NCI-H524 (cell line): ENCODE data around the gene ASCC2.
"Not testable (repeated sequence)": the region's sequence is repeated elsewhere in the genome, so short reads cannot be mapped to it uniquely, and the experiment has no call there.

Experiments
- DNase-seq, 2 experiments: peaks; one replicate each; lab custom pipeline; 2025; lab: John Stamatoyannopoulos, UW

Gene ASCC2

DNA sequence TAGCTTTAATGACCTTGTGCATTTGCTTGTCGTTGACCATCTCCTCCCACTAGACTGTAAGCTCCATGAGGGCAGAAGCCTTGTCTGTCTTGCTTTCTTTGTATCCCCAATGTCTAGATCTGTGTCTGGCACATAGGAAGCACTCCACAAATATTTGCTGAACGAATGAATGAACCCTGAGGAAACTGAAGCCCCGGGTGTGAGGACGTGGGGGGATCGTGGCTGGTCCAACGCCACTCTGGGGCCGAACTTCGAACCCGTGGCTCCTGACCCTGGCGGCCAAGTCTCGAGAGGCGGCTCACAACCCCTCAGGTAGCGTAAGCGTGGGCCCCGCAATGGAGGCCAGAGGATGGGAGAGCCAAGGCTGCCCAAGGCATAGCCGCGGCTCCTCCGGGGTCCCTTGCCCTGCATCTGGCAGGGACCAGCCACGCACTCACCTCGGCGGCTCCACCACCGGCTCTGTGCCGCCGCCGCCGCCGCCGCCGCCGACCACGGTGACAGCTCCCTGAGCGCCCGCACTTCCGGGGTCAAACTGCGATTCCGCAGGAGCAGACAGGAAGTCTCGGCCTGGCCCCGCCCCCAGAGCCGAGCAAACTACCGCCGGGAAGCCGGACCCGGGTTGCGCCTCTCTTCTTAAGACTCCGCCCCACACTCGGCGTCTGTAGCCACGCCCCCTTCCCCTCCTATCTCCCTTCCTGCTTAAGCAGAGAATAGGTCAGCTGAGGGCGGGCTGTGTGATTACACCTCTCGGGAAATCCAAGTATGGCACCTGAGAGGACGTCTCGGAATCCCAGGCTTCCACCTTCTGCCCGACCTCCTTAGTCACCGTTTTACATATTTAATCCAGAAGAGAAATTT lies at the start of gene ASCC2:
Gene ASCC2 (minus strand): TSS at position 534 of the 858 bp plus-strand sequence. CDS start 5,949 bp downstream, outside the sequence.
- DNase-seq: peak; percentile 98 to 99

GRCh38 chr22:29887358-29887757 lies 49.3 kb upstream of the ASCC2 start:
- DNase-seq: no peak

DNA sequence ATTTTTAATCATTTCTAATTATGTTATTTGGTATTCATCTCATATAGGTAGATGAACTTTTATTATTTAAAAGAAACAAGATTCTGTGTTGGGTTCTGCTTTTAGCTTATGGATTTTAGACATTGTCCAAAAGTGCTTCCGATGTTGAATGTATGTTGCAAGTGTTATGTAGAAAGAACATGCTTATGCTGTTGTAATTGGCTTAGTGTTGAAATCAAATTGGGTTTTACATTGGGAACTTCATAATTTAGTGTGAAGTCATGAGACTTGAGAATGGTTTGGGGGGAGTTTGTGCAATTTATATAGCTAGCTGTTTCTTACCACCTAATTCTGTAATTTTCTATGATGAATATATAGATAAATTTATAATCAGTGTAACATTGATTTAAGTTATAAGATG lies 48.5 kb upstream of the ASCC2 start:
- DNase-seq: no peak

- DNase-seq: no peak
Observed at GRCh38 chr22:29885610-29886009, 47.5 kb upstream of the ASCC2 start.

DNA sequence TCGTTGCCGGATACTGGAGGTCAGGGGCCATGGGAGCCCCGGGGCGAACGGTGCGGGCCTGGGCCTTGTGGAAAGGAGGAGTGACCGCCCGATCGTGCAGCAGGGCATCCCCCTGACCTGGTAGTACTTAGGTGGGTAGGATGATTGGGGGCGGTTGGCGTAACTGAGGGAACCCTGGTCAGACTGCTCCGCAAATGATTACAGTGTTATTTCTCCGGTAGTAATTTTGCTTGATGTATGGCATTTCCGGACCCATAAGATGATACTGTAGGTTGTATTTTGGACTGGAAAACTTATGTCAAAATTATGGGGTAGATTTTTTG lies 45.7 kb upstream of the ASCC2 start:
- DNase-seq: no peak

DNA sequence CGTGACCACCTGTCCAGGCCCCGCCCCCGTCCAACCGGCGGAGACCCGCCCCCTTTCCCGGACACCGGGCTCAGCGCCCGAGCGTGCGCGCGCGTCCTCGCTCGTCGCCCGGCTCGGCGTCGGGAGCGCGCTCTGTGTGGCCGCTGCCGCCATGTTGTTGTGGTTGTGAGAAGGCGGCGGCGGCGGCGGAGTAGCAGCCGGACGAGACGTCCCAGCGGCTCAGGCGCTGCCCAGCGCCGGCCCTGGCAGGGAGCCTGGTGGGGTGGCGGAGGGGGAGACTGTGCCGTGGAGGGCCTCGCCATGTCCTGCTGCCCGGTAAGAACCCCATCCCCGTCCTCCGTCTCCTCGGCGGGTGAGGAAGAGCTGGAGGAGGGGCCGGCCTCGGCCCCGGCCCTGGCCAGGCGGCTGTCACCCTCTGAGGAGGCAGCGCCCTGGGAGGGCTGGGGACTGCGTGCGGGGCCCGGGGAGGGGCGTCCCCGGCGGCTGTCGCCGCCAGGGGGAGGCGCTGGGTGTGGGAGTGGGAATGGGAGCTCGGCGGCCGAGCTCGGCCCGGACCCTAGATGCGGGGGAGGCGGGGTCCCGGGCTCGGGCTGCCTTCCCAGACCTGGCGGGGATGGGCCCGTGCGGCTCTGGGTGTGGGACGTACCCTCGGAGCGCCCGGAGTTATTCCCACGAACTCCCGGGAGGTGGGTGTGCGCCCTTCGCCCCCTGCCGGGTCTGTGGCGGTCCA lies 45.1 kb upstream of the ASCC2 start, which contains the start of gene MTMR3:
Gene MTMR3 (plus strand): TSS at position 130 of the 730 bp plus-strand sequence. CDS start 87,886 bp downstream, outside the sequence.
- peak; percentile 90 to 95 for DNase-seq

DNA sequence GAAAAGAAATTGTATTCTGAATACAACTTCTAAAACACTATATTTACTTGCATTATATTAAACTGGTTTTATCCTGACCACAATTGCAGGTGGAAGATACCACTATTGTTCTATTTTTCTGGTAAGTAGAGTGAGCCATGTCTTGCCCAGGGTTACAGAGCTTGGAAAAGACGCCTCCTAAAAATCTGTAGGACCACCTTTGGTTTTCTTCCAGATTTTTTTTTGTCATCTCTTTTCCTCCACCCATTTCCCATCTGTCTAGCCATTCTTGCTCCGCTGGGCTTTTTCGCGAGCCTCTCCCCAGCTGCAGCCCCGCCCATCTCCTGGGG lies 44.6 kb upstream of the ASCC2 start:
- no peak for DNase-seq

GRCh38 chr22:29879753-29880152 lies 41.7 kb upstream of the ASCC2 start:
- DNase-seq: peak; percentile 20 to 26

GRCh38 chr22:29877620-29878019 lies 39.5 kb upstream of the ASCC2 start:
- DNase-seq: no peak

DNA sequence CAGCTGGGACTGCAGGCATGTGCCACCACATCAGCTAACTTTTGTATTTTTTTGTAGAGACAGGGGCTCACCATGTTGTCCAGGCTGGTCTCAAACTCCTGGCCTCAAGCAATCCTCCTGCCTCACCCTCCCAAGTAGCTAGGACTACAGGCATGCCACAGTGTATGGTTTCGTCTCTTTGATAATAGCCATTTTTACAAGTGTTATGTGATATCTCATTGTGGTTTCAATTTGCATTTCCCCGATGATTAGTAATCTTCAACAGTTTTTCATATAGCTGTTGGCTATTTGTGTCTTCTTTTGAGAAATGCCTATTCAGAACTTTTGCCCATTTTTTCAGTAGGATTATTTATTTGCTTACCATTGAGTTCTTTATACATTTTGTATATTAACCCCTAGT lies 35.9 kb upstream of the ASCC2 start:
- DNase-seq: no peak

DNA sequence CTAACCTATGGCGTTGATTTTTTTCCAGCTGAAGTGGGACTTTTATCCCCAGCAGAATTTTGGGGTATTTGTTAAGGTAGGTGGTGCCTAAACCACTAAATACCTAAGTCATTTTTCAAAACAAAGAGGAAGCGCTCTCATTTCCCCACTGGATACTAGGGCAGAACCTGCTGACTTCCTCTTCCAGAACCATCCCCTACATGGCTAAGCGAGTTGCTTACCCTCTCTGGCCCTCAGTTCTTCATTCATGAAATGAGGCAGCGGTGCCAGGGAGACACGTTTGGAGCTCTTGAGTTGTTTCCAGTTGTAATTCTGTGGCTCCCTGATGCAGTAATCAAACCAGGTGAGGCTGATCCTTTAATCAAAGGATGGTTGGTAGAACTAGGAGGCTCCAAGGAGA lies 34.9 kb upstream of the ASCC2 start:
- DNase-seq: no peak

DNA sequence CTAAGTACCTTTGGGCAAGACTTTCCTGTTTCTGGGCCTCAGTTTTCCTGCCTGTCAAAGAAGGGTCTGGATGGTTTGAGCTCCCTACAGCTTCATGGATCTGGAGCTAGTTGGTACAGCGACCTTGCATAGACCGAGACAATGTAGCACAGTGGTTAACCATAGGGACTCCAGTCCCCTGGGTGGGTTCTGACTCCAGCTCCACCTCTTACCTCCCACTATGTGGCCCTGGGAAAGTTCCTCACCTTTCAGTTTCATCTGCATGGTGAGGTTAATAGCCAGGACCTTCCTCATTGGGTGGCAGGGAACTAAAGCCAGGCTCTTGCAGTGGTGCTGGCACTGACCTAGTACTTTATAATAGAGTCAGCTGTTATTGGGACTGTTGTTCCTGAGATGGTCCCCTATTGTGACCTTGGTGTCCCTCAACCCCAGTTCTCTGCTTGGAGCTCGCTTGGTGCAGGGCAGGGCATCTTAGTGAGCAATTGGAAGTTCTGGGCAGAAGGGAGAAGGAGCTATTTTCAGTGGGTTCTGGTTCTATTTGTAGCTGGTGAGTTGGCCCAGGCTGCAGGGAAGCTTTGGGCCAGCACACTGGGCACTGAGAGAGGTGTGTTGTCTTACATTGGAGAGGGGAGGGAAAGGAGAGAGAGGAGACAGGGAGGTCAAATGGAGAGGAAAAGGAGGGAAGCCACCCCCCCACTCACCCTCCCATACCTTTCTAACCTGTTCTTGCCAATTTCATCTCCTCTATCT lies 34.2 kb upstream of the ASCC2 start:
- DNase-seq: peak in 1 of 2 experiments; percentile 42

GRCh38 chr22:29871684-29872083 lies 33.6 kb upstream of the ASCC2 start:
- peak; percentile 97 for DNase-seq

- peak in 1 of 2 experiments; percentile 15 for DNase-seq
Observed at GRCh38 chr22:29870574-29870973, 32.5 kb upstream of the ASCC2 start.

DNA sequence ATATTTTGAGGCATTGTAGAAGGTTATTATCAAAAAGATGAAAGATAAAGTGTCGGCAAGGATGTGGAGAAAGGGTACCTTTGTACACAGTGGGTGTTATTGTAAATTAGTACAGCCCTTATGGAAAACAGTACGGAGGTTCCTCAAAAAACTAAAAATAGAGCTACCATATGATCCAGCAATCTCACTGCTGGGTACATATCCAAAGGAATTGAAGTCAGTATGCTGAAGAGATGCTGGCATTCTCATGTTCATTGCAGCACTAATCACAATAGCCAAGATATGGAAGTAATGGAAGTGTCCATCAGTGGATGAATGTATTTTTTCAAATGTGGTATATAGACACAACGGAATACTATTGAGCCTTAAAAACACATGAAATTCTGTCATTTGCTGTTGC lies 29.8 kb upstream of the ASCC2 start:
- no peak for DNase-seq

DNA sequence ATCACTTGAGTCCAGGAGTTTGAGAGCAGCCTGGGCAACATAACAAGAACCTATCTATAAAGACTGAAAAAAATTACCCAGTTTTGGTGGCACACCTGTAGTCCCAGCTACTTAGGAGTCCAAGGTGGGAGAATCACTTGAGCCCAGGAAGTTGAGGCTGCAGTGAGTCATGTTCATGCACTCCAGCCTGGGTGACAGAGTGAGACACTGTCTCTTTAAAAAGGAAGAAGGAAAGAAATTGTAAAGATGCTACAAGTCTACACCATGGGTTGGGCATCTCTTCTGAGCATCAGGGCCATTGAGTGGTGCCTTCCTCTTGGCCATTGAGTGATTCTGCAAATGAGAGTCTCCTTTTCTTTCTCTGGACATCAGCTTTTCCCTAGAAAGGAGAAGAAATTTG lies 29.2 kb upstream of the ASCC2 start:
- no peak for DNase-seq

- DNase-seq: not testable (repeated sequence)
Observed at GRCh38 chr22:29865572-29865971, 27.5 kb upstream of the ASCC2 start.

- no peak for DNase-seq
Observed at GRCh38 chr22:29861672-29862297, 23.7 kb upstream of the ASCC2 start.

DNA sequence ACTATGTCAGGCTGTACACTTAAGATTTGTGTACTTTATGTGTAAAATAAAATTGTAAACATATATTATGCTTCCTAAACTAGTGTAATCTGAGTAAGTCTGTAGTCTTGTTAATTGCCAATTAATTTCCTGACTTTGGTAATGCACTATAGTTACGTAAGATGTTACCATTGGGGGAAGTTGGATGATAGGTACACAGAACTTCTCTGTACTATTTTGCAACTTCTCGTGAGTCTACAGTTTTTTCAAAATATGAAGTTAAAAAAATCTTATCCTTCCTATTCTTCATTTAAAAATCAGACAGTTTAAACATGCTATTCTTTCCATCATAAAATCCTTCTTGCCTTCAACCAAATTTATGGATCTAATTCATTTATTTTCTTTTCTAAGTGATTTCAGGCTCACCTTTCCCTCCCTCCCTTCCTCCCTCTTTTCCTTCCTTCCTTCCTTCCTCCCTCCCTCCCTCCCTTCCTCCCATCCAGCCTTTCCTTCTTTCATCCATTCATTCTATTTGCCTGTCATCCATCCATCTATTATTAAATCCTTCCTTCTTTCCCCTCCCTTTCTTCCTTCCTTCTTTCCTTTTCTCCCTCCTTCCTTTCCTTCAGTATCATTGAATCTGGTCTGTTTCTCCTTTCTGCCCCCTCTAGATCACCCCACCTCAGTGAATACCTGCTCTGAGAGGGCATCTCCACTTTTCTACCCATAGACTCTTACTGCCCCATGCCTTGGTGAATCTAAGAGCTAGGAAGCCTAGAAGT lies 22.1 kb upstream of the ASCC2 start:
- no peak for DNase-seq

- DNase-seq: not testable (repeated sequence)
Observed at GRCh38 chr22:29859030-29859429, 21.0 kb upstream of the ASCC2 start.

- DNase-seq: no peak
Observed at GRCh38 chr22:29856496-29856895, 18.4 kb upstream of the ASCC2 start.
